ENCODE results near the gene BRPF1. TPM values are rescaled to one million over a fixed set of nuclear protein-coding genes. Genes with fewer than 3 reads are reported as not detected.
A peak's percentile ranks its signal among the peaks of the same experiment; 100 is the strongest.

BRPF1 gene
- total RNA-seq, 1 experiment from 2014 or later: 7.8 TPM

GRCh38 chr3:9700536-9700935 is 31.0 kb upstream of the BRPF1 start:
- DNase-seq (ENCODE audit: extremely low read depth, low read depth): no peak

- DNase-seq (ENCODE audit: extremely low read depth, low read depth): no peak
These were observed 30.5 kb upstream of the BRPF1 start for GRCh38 chr3:9701006-9701405.

GRCh38 chr3:9701711-9702110 is 29.8 kb upstream of the BRPF1 start:
- DNase-seq (ENCODE audit: extremely low read depth, low read depth): no peak

- no peak for DNase-seq (ENCODE audit: extremely low read depth, low read depth)
These were observed 28.3 kb upstream of the BRPF1 start for GRCh38 chr3:9703240-9703639.

- DNase-seq (ENCODE audit: extremely low read depth, low read depth): no peak
These were observed 27.7 kb upstream of the BRPF1 start, which contains the start of gene CPNE9 for GRCh38 chr3:9703736-9704346. TSS of gene CPNE9 (plus strand) at chr3:9703833. CDS start at chr3:9703997, 164 bp downstream.

GRCh38 chr3:9704347-9705322 is 26.9 kb upstream of the BRPF1 start:
- no peak for DNase-seq (ENCODE audit: extremely low read depth, low read depth)

GRCh38 chr3:9710174-9710739 is 21.3 kb upstream of the BRPF1 start:
- no peak for DNase-seq (ENCODE audit: extremely low read depth, low read depth)

- no peak for DNase-seq (ENCODE audit: extremely low read depth, low read depth)
These were observed 19.1 kb upstream of the BRPF1 start for GRCh38 chr3:9712415-9712814.

GRCh38 chr3:9713142-9713541 is 18.4 kb upstream of the BRPF1 start:
- DNase-seq (ENCODE audit: extremely low read depth, low read depth): no peak

GRCh38 chr3:9715136-9715535 is 16.4 kb upstream of the BRPF1 start:
- DNase-seq (ENCODE audit: extremely low read depth, low read depth): no peak

- DNase-seq (ENCODE audit: extremely low read depth, low read depth): peak; percentile 74
These were observed 15.6 kb upstream of the BRPF1 start for GRCh38 chr3:9715764-9716437.

GRCh38 chr3:9716801-9717555 is 14.6 kb upstream of the BRPF1 start:
- no peak for DNase-seq (ENCODE audit: extremely low read depth, low read depth)

GRCh38 chr3:9717563-9717962 is 14.0 kb upstream of the BRPF1 start:
- DNase-seq (ENCODE audit: extremely low read depth, low read depth): no peak

- DNase-seq (ENCODE audit: extremely low read depth, low read depth): no peak
These were observed 13.4 kb upstream of the BRPF1 start for GRCh38 chr3:9718118-9718517.

- DNase-seq (ENCODE audit: extremely low read depth, low read depth): no peak
These were observed 10.4 kb upstream of the BRPF1 start for GRCh38 chr3:9721015-9721699.

- no peak for DNase-seq (ENCODE audit: extremely low read depth, low read depth)
These were observed 9.9 kb upstream of the BRPF1 start for GRCh38 chr3:9721700-9722060.

GRCh38 chr3:9725775-9726515 is 5.6 kb upstream of the BRPF1 start:
- DNase-seq (ENCODE audit: extremely low read depth, low read depth): no peak

- peak; percentile 30 for DNase-seq (ENCODE audit: extremely low read depth, low read depth)
These were observed 4.4 kb upstream of the BRPF1 start for GRCh38 chr3:9727041-9727595.

GRCh38 chr3:9727743-9728142 is 3.8 kb upstream of the BRPF1 start:
- no peak for DNase-seq (ENCODE audit: extremely low read depth, low read depth)
